B cell (primary cell): ENCODE measurements around the gene C4BPB. TPM values are rescaled to one million over a fixed set of nuclear protein-coding genes. Genes with fewer than 3 reads are reported as not detected.

ENCODE experiments used
- ATAC-seq: fragments of 200-7000 bp; cut with Tn5 transposase; one replicate; pipeline ENCODE4 v1.10.0; 2021; ENCODE audit warnings: low read depth, mild to moderate bottlenecking, moderate number of reproducible peaks, moderate library complexity
- CTCF ChIA-PET: fragments of 350-600 bp; sonication (Branson Sonifier 250); formaldehyde crosslinking; loops from one replicate; lab custom pipeline; 2021; ENCODE audit warnings: antibody characterized with exemption, inconsistent platforms; lab: Charles Lee
- POLR2A ChIA-PET: fragments of 350-600 bp; sonication (Branson Sonifier 250); formaldehyde crosslinking; loops from one replicate; lab custom pipeline; 2021; ENCODE audit warnings: antibody characterized with exemption; lab: Charles Lee
- DNase-seq: peaks from one replicate; pipeline ENCODE4 v3.0.0; 2013
- H2AFZ ChIP-seq: 2 replicates; pipeline ENCODE4 v1.6.1; 2012; ENCODE audit warnings: mild to moderate bottlenecking, low read depth, low read length; ENCODE audit not compliant: insufficient read depth, poor library complexity, severe bottlenecking
- H3K27ac ChIP-seq, 2 donors: 1 replicate in 1 of 2; 2 replicates in 1 of 2; pipeline ENCODE4 v1.5.1; 2012 to 2013; ENCODE audit warnings: low read length in 2 of 2, mild to moderate bottlenecking in 2 of 2, moderate library complexity in 1 of 2
- H3K27me3 ChIP-seq, 4 experiments: fragments of 200-600 bp in 1 of 4; sonication (generic) in 1 of 4; replicated peaks in 1 of 4; 1 replicate in 2 of 4; 2 replicates in 2 of 4; pipeline versions ENCODE4 v1.6.1 to v1.7.0; 2013 to 2016; ENCODE audit warnings: low read length in 3 of 4, mild to moderate bottlenecking in 2 of 4, mixed read lengths in 1 of 4, moderate library complexity in 1 of 4; ENCODE audit not compliant: insufficient read depth in 4 of 4, control insufficient read depth in 3 of 4; ENCODE audit errors: control extremely low read depth in 1 of 4
- H3K36me3 ChIP-seq, 2 experiments: replicated peaks in 1 of 2; 1 replicate in 1 of 2; 2 replicates in 1 of 2; pipeline versions ENCODE4 v1.6.1 to v1.7.1; 2013; ENCODE audit warnings: low read length in 1 of 2; ENCODE audit not compliant: insufficient read depth in 2 of 2, control insufficient read depth in 1 of 2; ENCODE audit errors: control extremely low read depth in 1 of 2, extremely low read depth in 1 of 2
- H3K4me1 ChIP-seq, 2 donors: fragments of 200-600 bp in 1 of 2; sonication (generic) in 1 of 2; 1 replicate in 1 of 2; 2 replicates in 1 of 2; pipeline versions ENCODE4 v1.5.1 to v1.6.1; 2013 to 2017; ENCODE audit warnings: low read length in 2 of 2; ENCODE audit not compliant: control insufficient read depth in 2 of 2, insufficient read depth in 2 of 2
- H3K4me2 ChIP-seq: replicated peaks from 2 replicates; pipeline ENCODE3; 2012; ENCODE audit warnings: mild to moderate bottlenecking, low read depth, low read length; ENCODE audit not compliant: poor library complexity, severe bottlenecking
- H3K4me3 ChIP-seq, 5 experiments: fragments of 200-600 bp in 1 of 5; sonication (generic) in 1 of 5; 1 replicate in 3 of 5; 2 replicates in 2 of 5; pipeline versions ENCODE4 v1.5.1 to v1.7.0; 2011 to 2016; ENCODE audit warnings: low read length in 4 of 5, mild to moderate bottlenecking in 4 of 5, low read depth in 2 of 5, control low read depth in 1 of 5, moderate library complexity in 1 of 5; ENCODE audit not compliant: insufficient read depth in 1 of 5; ENCODE audit errors: control extremely low read depth in 1 of 5, extremely low read depth in 1 of 5
- H3K79me2 ChIP-seq: fragments of 200-600 bp; sonication (generic); one replicate; pipeline ENCODE4 v1.6.0; 2016; ENCODE audit warnings: low read length; ENCODE audit not compliant: control insufficient read depth, insufficient read depth
- H3K9ac ChIP-seq: fragments of 200-600 bp; sonication (generic); 2 replicates; pipeline ENCODE4 v1.6.1; 2017; ENCODE audit warnings: mild to moderate bottlenecking, low read length, moderate library complexity
- H3K9me3 ChIP-seq, 3 donors: one replicate each; pipeline versions ENCODE4 v1.6.1 to v1.7.1; 2013; ENCODE audit warnings: low read length in 2 of 3; ENCODE audit not compliant: control insufficient read depth in 2 of 3, insufficient read depth in 1 of 3; ENCODE audit errors: control extremely low read depth in 1 of 3
- H4K20me1 ChIP-seq: 2 replicates; pipeline ENCODE4 v1.6.0; 2012; ENCODE audit warnings: mild to moderate bottlenecking, low read length; ENCODE audit not compliant: insufficient read depth, control insufficient read depth, poor library complexity, severe bottlenecking
- H3K27ac Mint-ChIP-seq: one replicate; pipeline ENCODE4 v1.8.0; 2021; ENCODE audit warnings: mixed read lengths
- H3K27me3 Mint-ChIP-seq: one replicate; pipeline ENCODE4 v1.8.0; 2021; ENCODE audit warnings: mixed read lengths
- H3K4me1 Mint-ChIP-seq: one replicate; pipeline ENCODE4 v1.8.0; 2021; ENCODE audit warnings: mixed read lengths
- H3K4me3 Mint-ChIP-seq: one replicate; pipeline ENCODE4 v1.8.0; 2021; ENCODE audit warnings: mixed read lengths
- H3K9me3 Mint-ChIP-seq: one replicate; pipeline ENCODE4 v1.8.0; 2022; ENCODE audit warnings: mixed read lengths; ENCODE audit not compliant: insufficient read depth
- EZH2 ChIP-seq: IDR thresholded peaks from 2 replicates; pipeline ENCODE4 v1.6.1; 2012; ENCODE audit warnings: borderline replicate concordance, low read depth, mild to moderate bottlenecking, moderate library complexity, low read length; ENCODE audit not compliant: insufficient read depth, poor library complexity, severe bottlenecking
- WGBS: methylation state at CpG from one replicate; pipeline ENCODE4 v1.1.5; 2013; ENCODE audit warnings: missing lambda C conversion rate; ENCODE audit not compliant: insufficient coverage; 5-methylcytosine and 5-hydroxymethylcytosine counted together
- intact Hi-C: fragments of 100-400 bp; cut with micrococcal nuclease; formaldehyde crosslinking; loops from one replicate; pipeline ENCODE4 v1.10.0; 2022
- polyA plus RNA-seq: library from polyadenylated mRNA; depleted of rRNA; stranded (reverse); fragments of >200 nt; gene quantifications from 2 replicates; pipeline ENCODE4 v1.2.3, GENCODE V29; 2012
- total RNA-seq, 2 donors: library from RNA; stranded (reverse); fragments of 120-200 nt in 1 of 2; gene quantifications; 1 replicate in 1 of 2; 2 replicates in 1 of 2; pipeline versions ENCODE4 v1.2.3 to v1.2.4, GENCODE V29; 2013 to 2022
- TF ChIP-seq, protein P1 (sequence below): fragments of 200-600 bp; IDR thresholded peaks from one replicate; pipeline ENCODE4 v1.8.0; 2022; ENCODE audit warnings: antibody characterized with exemption, mild to moderate bottlenecking

The C4BPB gene
- total and polyA plus RNA-seq, 2 donors (not counting 1 experiment from before 2014, with no cell fraction given) = 0.34 TPM; not detected in 1

- H3K79me2 ChIP-seq = peaks cover 59% of the 10 kb centered on the region
- H3K9ac ChIP-seq = peak overlapping the region; percentile 79
- intact Hi-C loops = no loop called here
- ATAC-seq = no peak
- H3K27ac ChIP-seq = no peak overlapping the region
- POLR2A ChIA-PET = no interaction called here
- Mint-ChIP-seq H3K4me3 (peak overlapping the region; percentile 18), H3K4me1 (peaks cover 62% of the 10 kb centered on the region), H3K9me3 (no peaks in the 10 kb centered on the region), H3K27ac (no peak overlapping the region), H3K27me3 (no peaks in the 10 kb centered on the region)
- H3K4me3 ChIP-seq = peak overlapping the region in 3 of 5 experiments; percentile 87 to 97 (median 92)
- H3K36me3 ChIP-seq = peaks cover 10 to 22% of the 10 kb centered on the region in 2 experiments
- no peak for TF ChIP-seq EZH2
- TF ChIP-seq, protein P1, sequence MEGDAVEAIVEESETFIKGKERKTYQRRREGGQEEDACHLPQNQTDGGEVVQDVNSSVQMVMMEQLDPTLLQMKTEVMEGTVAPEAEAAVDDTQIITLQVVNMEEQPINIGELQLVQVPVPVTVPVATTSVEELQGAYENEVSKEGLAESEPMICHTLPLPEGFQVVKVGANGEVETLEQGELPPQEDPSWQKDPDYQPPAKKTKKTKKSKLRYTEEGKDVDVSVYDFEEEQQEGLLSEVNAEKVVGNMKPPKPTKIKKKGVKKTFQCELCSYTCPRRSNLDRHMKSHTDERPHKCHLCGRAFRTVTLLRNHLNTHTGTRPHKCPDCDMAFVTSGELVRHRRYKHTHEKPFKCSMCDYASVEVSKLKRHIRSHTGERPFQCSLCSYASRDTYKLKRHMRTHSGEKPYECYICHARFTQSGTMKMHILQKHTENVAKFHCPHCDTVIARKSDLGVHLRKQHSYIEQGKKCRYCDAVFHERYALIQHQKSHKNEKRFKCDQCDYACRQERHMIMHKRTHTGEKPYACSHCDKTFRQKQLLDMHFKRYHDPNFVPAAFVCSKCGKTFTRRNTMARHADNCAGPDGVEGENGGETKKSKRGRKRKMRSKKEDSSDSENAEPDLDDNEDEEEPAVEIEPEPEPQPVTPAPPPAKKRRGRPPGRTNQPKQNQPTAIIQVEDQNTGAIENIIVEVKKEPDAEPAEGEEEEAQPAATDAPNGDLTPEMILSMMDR = no peak
- peak overlapping the region; percentile 83 for H3K4me2 ChIP-seq
- CTCF ChIA-PET = interaction anchor here (0.7 to 4.9 kb wide), 15 partner anchors 10 to 469 kb away, joined by 3 to 76 read pairs (median 5); partner anchors contain the start of gene CR2
- no peaks in the 10 kb centered on the region for H3K9me3 ChIP-seq
- DNase-seq = no peak
- no peaks in the 10 kb centered on the region for H3K27me3 ChIP-seq
- peaks cover 29 to 30% of the 10 kb centered on the region in 2 donors for H3K4me1 ChIP-seq
- 98% methylated on average over 6 of the region's 8 CpGs for WGBS
- H4K20me1 ChIP-seq = peaks cover 6% of the 10 kb centered on the region
- H2AFZ ChIP-seq = peak overlapping the region; percentile 89
Measured at GRCh38 chr1:207049514-207049913, 39.1 kb upstream of the C4BPB start.

- peaks cover 63% of the 10 kb centered on the region for H3K4me1 Mint-ChIP-seq
- peak; percentile 73 for DNase-seq
- POLR2A ChIA-PET = no interaction called here
- peaks cover 6% of the 10 kb centered on the region for H4K20me1 ChIP-seq
- peaks cover 34 to 35% of the 10 kb centered on the region in 2 donors for H3K4me1 ChIP-seq
- H3K79me2 ChIP-seq = peaks cover 54% of the 10 kb centered on the region
- intact Hi-C loops = loop anchor here (1.0 to 10.0 kb wide), 6 partner anchors 27 to 493 kb away; partner anchors contain the start of genes DYRK3, FCMR and MAPKAPK2
- ATAC-seq = peak; percentile 23
- WGBS = 0% methylated on average over 1 of the region's 6 CpGs
- no peaks in the 10 kb centered on the region for H3K27me3 Mint-ChIP-seq
- H3K36me3 ChIP-seq = peaks cover 10 to 22% of the 10 kb centered on the region in 2 experiments
- H2AFZ ChIP-seq = peak overlapping the region; percentile 89
- CTCF ChIA-PET = interaction anchor here (0.7 to 4.9 kb wide), 18 partner anchors 10 to 469 kb away, joined by 3 to 76 read pairs (median 4); partner anchors contain the start of gene CR2
- peak overlapping the region; percentile 83 for H3K4me2 ChIP-seq
- peak overlapping the region; percentile 79 for H3K9ac ChIP-seq
- H3K27ac Mint-ChIP-seq = peak overlapping the region; percentile 89
- H3K9me3 ChIP-seq = no peaks in the 10 kb centered on the region
- no peaks in the 10 kb centered on the region for H3K27me3 ChIP-seq
- no peaks in the 10 kb centered on the region for H3K9me3 Mint-ChIP-seq
- TF ChIP-seq EZH2 = no peak
- TF ChIP-seq, protein P1 = peak; percentile 90
- H3K27ac ChIP-seq = peak overlapping the region; percentile 50 to 72
- H3K4me3 ChIP-seq = peak overlapping the region; percentile 83 to 97 (median 87)
- peak overlapping the region; percentile 99 for H3K4me3 Mint-ChIP-seq
Measured at GRCh38 chr1:207049974-207050391, 38.7 kb upstream of the C4BPB start.
